SK-N-SH (cell line): ENCODE results near the gene TMEM14A.

Source experiments
- CHD2 ChIP-seq: fragments of 150-350 bp; IDR thresholded peaks from 2 replicates; pipeline ENCODE4 v1.6.1; 2018; ENCODE audit warnings: low read length; ENCODE audit not compliant: partially characterized antibody
- CTCF ChIP-seq: fragments of 200-600 bp; sonication (generic); IDR thresholded peaks from 2 replicates; pipeline ENCODE4 v1.6.1; 2017; ENCODE audit warnings: antibody characterized with exemption, mild to moderate bottlenecking, moderate library complexity
- ELF1 ChIP-seq: IDR thresholded peaks from 2 replicates; pipeline ENCODE4 v1.4.0; 2012
- FOSL2 ChIP-seq: IDR thresholded peaks from 2 replicates; pipeline ENCODE4 v1.4.0; 2012; ENCODE audit warnings: low read depth, mild to moderate bottlenecking, moderate library complexity, borderline replicate concordance
- FOXJ3 ChIP-seq: sonication (generic); formaldehyde crosslinking; IDR thresholded peaks from 2 replicates; pipeline ENCODE4 v1.5.1; 2020; ENCODE audit warnings: mild to moderate bottlenecking, missing genetic modification reagents
- MXI1 ChIP-seq: IDR thresholded peaks from 2 replicates; pipeline ENCODE4 v1.6.1; 2012; ENCODE audit warnings: mild to moderate bottlenecking, low read depth, low read length, improper control_type of control experiment
- PBX3 ChIP-seq: IDR thresholded peaks from 2 replicates; pipeline ENCODE4; 2012
- POLR2AphosphoS5 ChIP-seq: IDR thresholded peaks from 2 replicates; pipeline ENCODE4 v1.6.1; 2012; ENCODE audit warnings: low read depth, low read length
- RXRA ChIP-seq: IDR thresholded peaks from 2 replicates; pipeline ENCODE4 v1.4.0; 2012; ENCODE audit warnings: low read depth, mild to moderate bottlenecking, borderline replicate concordance
- SIN3A ChIP-seq: IDR thresholded peaks from 2 replicates; pipeline ENCODE4 v1.6.1; 2012; ENCODE audit warnings: low read depth, mild to moderate bottlenecking, low read length, moderate library complexity, borderline replicate concordance
- TAF1 ChIP-seq: IDR thresholded peaks from 2 replicates; pipeline ENCODE4 v1.6.1; 2012; ENCODE audit warnings: low read depth, mild to moderate bottlenecking, low read length, moderate library complexity, borderline replicate concordance
- USF1 ChIP-seq: IDR thresholded peaks from 2 replicates; pipeline ENCODE4 v1.4.0; 2012; ENCODE audit warnings: low read depth, borderline replicate concordance
- TF ChIP-seq, protein P1 (sequence below): fragments of 150-350 bp; IDR thresholded peaks from 2 replicates; pipeline ENCODE4 v1.6.1; 2017; ENCODE audit warnings: antibody characterized with exemption, low read length, low read depth, borderline replicate concordance

GRCh38 chr6:52706001-52706400, 35.1 kb downstream of the TMEM14A start:
- no peak for TF ChIP-seq CTCF
- TF ChIP-seq FOXJ3 (CRISPR knock-in tag): no peak
- no peak for TF ChIP-seq TAF1
- no peak for TF ChIP-seq CHD2
- TF ChIP-seq POLR2AphosphoS5: no peak
- TF ChIP-seq FOSL2: no peak
- TF ChIP-seq SIN3A: no peak
- no peak for TF ChIP-seq MXI1
- TF ChIP-seq, protein P1, sequence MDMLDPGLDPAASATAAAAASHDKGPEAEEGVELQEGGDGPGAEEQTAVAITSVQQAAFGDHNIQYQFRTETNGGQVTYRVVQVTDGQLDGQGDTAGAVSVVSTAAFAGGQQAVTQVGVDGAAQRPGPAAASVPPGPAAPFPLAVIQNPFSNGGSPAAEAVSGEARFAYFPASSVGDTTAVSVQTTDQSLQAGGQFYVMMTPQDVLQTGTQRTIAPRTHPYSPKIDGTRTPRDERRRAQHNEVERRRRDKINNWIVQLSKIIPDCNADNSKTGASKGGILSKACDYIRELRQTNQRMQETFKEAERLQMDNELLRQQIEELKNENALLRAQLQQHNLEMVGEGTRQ: no peak
- TF ChIP-seq ELF1: no peak
- TF ChIP-seq USF1: no peak
- TF ChIP-seq RXRA: no peak
- no peak for TF ChIP-seq PBX3
